SK-N-SH (cell line): ENCODE measurements around the gene UBXN6. TPM values are rescaled to one million over a fixed set of nuclear protein-coding genes. Genes with fewer than 3 reads are reported as not detected.

Source experiments
- CTCF ChIA-PET: fragments of 300-600, 350-600 bp; formaldehyde crosslinking; extraction: SDS; loops from one replicate; lab custom pipeline; 2021; lab: Yijun Ruan, JAX
- POLR2A ChIA-PET: fragments of 350-600 bp; sonication (Branson Sonifier 250); formaldehyde crosslinking; extraction: SDS; loops from one replicate; lab custom pipeline; 2020; ENCODE audit warnings: antibody characterized with exemption, inconsistent platforms; lab: Yijun Ruan, JAX
- DNase-seq: peaks from one replicate; pipeline ENCODE4 v3.0.0; 2012
- H2AFZ ChIP-seq: fragments of 200-600 bp; sonication (generic); 2 replicates; pipeline ENCODE4 v1.8.1; 2016; ENCODE audit warnings: antibody characterized with exemption, mild to moderate bottlenecking, low read depth
- H3F3A ChIP-seq: fragments of 200-600 bp; sonication (generic); replicated peaks from 2 replicates; pipeline ENCODE3; 2016; ENCODE audit warnings: antibody characterized with exemption, mild to moderate bottlenecking; ENCODE audit not compliant: insufficient read depth
- H3K27ac ChIP-seq, 2 experiments: fragments of 200-500 bp in 1 of 2; fragments of 200-600 bp in 1 of 2; sonication (Bioruptor generic) in 1 of 2; sonication (generic), shearing (Covaris generic) in 1 of 2; 2 replicates each; pipeline versions ENCODE4 v1.5.1 to v1.6.1; 2014 to 2016; ENCODE audit warnings: low read depth in 2 of 2, inconsistent platforms in 1 of 2, low read length in 1 of 2, mild to moderate bottlenecking in 1 of 2, mixed read lengths in 1 of 2
- H3K27me3 ChIP-seq: fragments of 200-600 bp; sonication (generic), shearing (Covaris generic); 2 replicates; pipeline ENCODE4 v1.6.1; 2016; ENCODE audit warnings: mixed run types; ENCODE audit not compliant: insufficient read depth
- H3K36me3 ChIP-seq, 2 experiments: fragments of 200-500 bp in 1 of 2; fragments of 200-600 bp in 1 of 2; sonication (Bioruptor generic) in 1 of 2; sonication (generic) in 1 of 2; replicated peaks in 1 of 2; 2 replicates each; pipeline versions ENCODE3 to v1.5.1; 2014 to 2016; ENCODE audit warnings: low read length in 1 of 2, mild to moderate bottlenecking in 1 of 2; ENCODE audit not compliant: insufficient read depth in 2 of 2, control insufficient read depth in 1 of 2
- H3K4me1 ChIP-seq, 2 experiments: fragments of 200-500 bp in 1 of 2; fragments of 200-600 bp in 1 of 2; sonication (Bioruptor generic) in 1 of 2; sonication (generic), shearing (Covaris generic) in 1 of 2; 2 replicates each; pipeline versions ENCODE4 v1.5.1 to v1.6.1; 2014 to 2016; ENCODE audit warnings: low read depth in 1 of 2, low read length in 1 of 2, mixed run types in 1 of 2; ENCODE audit not compliant: insufficient read depth in 2 of 2, control insufficient read depth in 1 of 2
- H3K4me2 ChIP-seq: fragments of 200-600 bp; sonication (generic), shearing (Covaris generic); 2 replicates; pipeline ENCODE4 v1.6.1; 2017; ENCODE audit warnings: mixed run types
- H3K4me3 ChIP-seq, 2 experiments: fragments of 200-500 bp in 1 of 2; fragments of 200-600 bp in 1 of 2; sonication (Bioruptor generic) in 1 of 2; sonication (generic), shearing (Covaris generic) in 1 of 2; 2 replicates each; pipeline versions ENCODE4 v1.5.1 to v1.8.1; 2014 to 2016; ENCODE audit warnings: low read depth in 2 of 2, inconsistent platforms in 1 of 2, low read length in 1 of 2, mild to moderate bottlenecking in 1 of 2, mixed read lengths in 1 of 2, moderate library complexity in 1 of 2
- H3K79me2 ChIP-seq: fragments of 200-600 bp; sonication (generic); 2 replicates; pipeline ENCODE4 v1.8.1; 2017; ENCODE audit warnings: mild to moderate bottlenecking; ENCODE audit not compliant: insufficient read depth
- H3K9ac ChIP-seq: fragments of 200-600 bp; sonication (generic); 2 replicates; pipeline ENCODE4 v1.6.1; 2017; ENCODE audit warnings: mixed run types
- H3K9me2 ChIP-seq: fragments of 200-600 bp; sonication (generic); 2 replicates; pipeline ENCODE4 v1.6.1; 2017; ENCODE audit warnings: mixed run types
- H3K9me3 ChIP-seq: fragments of 200-600 bp; sonication (generic); 2 replicates; pipeline ENCODE4 v1.6.1; 2017; ENCODE audit warnings: mixed run types, mild to moderate bottlenecking, moderate library complexity
- H4K20me1 ChIP-seq: fragments of 200-600 bp; sonication (generic); 2 replicates; pipeline ENCODE4 v1.6.1; 2017; ENCODE audit warnings: mild to moderate bottlenecking, mixed run types; ENCODE audit not compliant: insufficient read depth
- CHD2 ChIP-seq: fragments of 150-350 bp; IDR thresholded peaks from 2 replicates; pipeline ENCODE4 v1.6.1; 2018; ENCODE audit warnings: low read length; ENCODE audit not compliant: partially characterized antibody
- EP300 ChIP-seq, 2 experiments: IDR thresholded peaks; 2 replicates each; pipeline versions ENCODE4 v1.4.0 to v1.6.1; 2012; ENCODE audit warnings: borderline replicate concordance in 1 of 2, low read depth in 1 of 2, low read length in 1 of 2
- FOSL2 ChIP-seq: IDR thresholded peaks from 2 replicates; pipeline ENCODE4 v1.4.0; 2012; ENCODE audit warnings: low read depth, mild to moderate bottlenecking, moderate library complexity, borderline replicate concordance
- FOXM1 ChIP-seq: IDR thresholded peaks from 2 replicates; pipeline ENCODE4 v1.4.0; 2012; ENCODE audit warnings: low read depth, mild to moderate bottlenecking
- JUND ChIP-seq: IDR thresholded peaks from 2 replicates; pipeline ENCODE4 v1.4.0; 2012
- MXI1 ChIP-seq: IDR thresholded peaks from 2 replicates; pipeline ENCODE4 v1.6.1; 2012; ENCODE audit warnings: mild to moderate bottlenecking, low read depth, low read length, improper control_type of control experiment
- NFIC ChIP-seq: IDR thresholded peaks from 2 replicates; pipeline ENCODE4 v1.4.0; 2012; ENCODE audit warnings: borderline replicate concordance
- NRF1 ChIP-seq: IDR thresholded peaks from 2 replicates; pipeline ENCODE4 v1.6.1; 2012; ENCODE audit warnings: low read depth, mild to moderate bottlenecking, low read length
- RCOR1 ChIP-seq: fragments of 150-350 bp; IDR thresholded peaks from 2 replicates; pipeline ENCODE4 v1.6.1; 2017; ENCODE audit warnings: antibody characterized with exemption, low read length
- SIN3A ChIP-seq: IDR thresholded peaks from 2 replicates; pipeline ENCODE4 v1.6.1; 2012; ENCODE audit warnings: low read depth, mild to moderate bottlenecking, low read length, moderate library complexity, borderline replicate concordance
- SMC3 ChIP-seq: IDR thresholded peaks from 2 replicates; pipeline ENCODE4 v1.6.1; 2012; ENCODE audit warnings: low read depth, low read length, improper control_type of control experiment
- TAF1 ChIP-seq: IDR thresholded peaks from 2 replicates; pipeline ENCODE4 v1.6.1; 2012; ENCODE audit warnings: low read depth, mild to moderate bottlenecking, low read length, moderate library complexity, borderline replicate concordance
- TEAD4 ChIP-seq: IDR thresholded peaks from 2 replicates; pipeline ENCODE4 v1.4.0; 2012; ENCODE audit warnings: mild to moderate bottlenecking, borderline replicate concordance; ENCODE audit not compliant: insufficient read depth
- YY1 ChIP-seq: IDR thresholded peaks from 2 replicates; pipeline ENCODE4 v1.4.0; 2012; ENCODE audit warnings: low read depth, mild to moderate bottlenecking
- WGBS: methylation state at CpG from one replicate; pipeline ENCODE4 v1.1.6; 2017; ENCODE audit warnings: low lambda C conversion rate; 5-methylcytosine and 5-hydroxymethylcytosine counted together
- polyA plus RNA-seq, 3 experiments: library from polyadenylated mRNA; depleted of rRNA; stranded (reverse); fragments of >200 nt; gene quantifications; 2 replicates each; pipeline ENCODE4 v1.2.3, GENCODE V29; 2012
- TF ChIP-seq, protein P1 (sequence below): IDR thresholded peaks from 2 replicates; pipeline ENCODE4; 2012
- TF ChIP-seq, protein P2 (sequence below): fragments of 150-350 bp; IDR thresholded peaks from 2 replicates; pipeline ENCODE4 v1.6.1; 2016; ENCODE audit warnings: mild to moderate bottlenecking, low read depth, low read length
- TF ChIP-seq, protein P3 (sequence below): fragments of 150-350 bp; IDR thresholded peaks from 2 replicates; pipeline ENCODE4 v1.6.1; 2017; ENCODE audit warnings: antibody characterized with exemption, low read length, low read depth, borderline replicate concordance
- TF ChIP-seq, protein P4 (sequence below): IDR thresholded peaks from 2 replicates; pipeline ENCODE4 v1.4.0; 2012; ENCODE audit warnings: low read depth, borderline replicate concordance

The UBXN6 gene
- polyA plus RNA-seq, 1 of the 3 experiments (the other 2 are of a cell fraction), result 110 TPM

DNA sequence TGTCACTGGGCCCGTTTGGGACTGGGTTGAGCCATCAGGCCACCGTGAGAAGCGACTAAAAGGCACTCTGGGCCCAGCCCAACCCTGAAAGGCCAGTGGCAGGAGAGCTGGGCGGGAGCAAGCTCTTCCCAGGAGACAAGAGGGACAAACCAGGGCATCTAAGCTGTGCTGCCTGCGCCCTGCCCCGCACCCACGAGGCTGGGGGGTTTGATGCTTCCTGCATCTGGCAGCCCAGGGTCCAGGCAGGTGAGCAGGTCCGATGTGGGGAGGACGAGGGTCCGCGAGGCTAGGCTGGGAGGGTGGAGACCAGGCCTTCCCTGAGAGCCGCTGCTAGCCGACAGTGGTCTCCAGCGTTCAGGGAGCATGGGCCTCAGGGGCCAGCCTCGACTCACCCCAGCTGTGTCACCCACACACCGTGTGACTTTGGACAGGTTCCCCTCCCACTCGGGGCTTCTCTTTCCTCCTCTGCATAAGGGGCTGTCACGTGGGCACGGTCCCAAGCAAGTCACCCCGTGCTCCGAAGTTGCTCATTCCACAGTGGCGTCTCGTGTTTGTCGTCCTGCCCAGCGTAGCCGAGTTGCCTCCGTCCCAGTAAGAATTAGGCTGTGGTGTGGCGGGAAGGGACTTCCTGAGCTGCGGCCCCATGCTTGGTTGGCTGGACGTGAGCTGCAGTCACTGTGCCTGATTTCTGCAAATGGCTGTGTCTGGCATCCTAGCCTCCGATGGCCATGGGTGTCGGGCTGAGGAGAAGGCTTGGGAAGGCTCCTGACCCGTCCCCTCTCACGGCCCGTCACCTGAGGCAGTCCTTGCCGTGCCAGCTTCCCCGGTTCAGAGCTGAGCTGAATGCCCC is 44.9 kb upstream of the UBXN6 start:
- no peak overlapping the region for H3K4me2 ChIP-seq
- no peak overlapping the region for H3K27ac ChIP-seq
- H3K27me3 ChIP-seq, result no peaks in the 10 kb centered on the region
- POLR2A ChIA-PET, result interaction anchor here (1.2 kb wide), 1 partner anchor 28 kb away, joined by 4 read pairs; no protein-coding TSS in a partner anchor
- H3K36me3 ChIP-seq, result peaks cover 0 to 52% of the 10 kb centered on the region in 2 experiments
- no peak for TF ChIP-seq TAF1
- TF ChIP-seq, protein P1, sequence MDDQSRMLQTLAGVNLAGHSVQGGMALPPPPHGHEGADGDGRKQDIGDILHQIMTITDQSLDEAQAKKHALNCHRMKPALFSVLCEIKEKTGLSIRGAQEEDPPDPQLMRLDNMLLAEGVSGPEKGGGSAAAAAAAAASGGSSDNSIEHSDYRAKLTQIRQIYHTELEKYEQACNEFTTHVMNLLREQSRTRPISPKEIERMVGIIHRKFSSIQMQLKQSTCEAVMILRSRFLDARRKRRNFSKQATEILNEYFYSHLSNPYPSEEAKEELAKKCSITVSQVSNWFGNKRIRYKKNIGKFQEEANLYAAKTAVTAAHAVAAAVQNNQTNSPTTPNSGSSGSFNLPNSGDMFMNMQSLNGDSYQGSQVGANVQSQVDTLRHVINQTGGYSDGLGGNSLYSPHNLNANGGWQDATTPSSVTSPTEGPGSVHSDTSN, result no peak
- TF ChIP-seq RCOR1, result no peak
- no peak for TF ChIP-seq TEAD4
- TF ChIP-seq, protein P2, sequence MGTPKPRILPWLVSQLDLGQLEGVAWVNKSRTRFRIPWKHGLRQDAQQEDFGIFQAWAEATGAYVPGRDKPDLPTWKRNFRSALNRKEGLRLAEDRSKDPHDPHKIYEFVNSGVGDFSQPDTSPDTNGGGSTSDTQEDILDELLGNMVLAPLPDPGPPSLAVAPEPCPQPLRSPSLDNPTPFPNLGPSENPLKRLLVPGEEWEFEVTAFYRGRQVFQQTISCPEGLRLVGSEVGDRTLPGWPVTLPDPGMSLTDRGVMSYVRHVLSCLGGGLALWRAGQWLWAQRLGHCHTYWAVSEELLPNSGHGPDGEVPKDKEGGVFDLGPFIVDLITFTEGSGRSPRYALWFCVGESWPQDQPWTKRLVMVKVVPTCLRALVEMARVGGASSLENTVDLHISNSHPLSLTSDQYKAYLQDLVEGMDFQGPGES, result no peak
- no peak for TF ChIP-seq FOSL2
- TF ChIP-seq SIN3A, result no peak
- H3F3A ChIP-seq, result peaks cover 3% of the 10 kb centered on the region
- CTCF ChIA-PET, result interaction anchor here (0.6 to 4.1 kb wide), 2 partner anchors 19 to 22 kb away, joined by 3 to 24 read pairs; no protein-coding TSS in a partner anchor
- no peak for DNase-seq
- H3K9me3 ChIP-seq, result no peaks in the 10 kb centered on the region
- H3K4me3 ChIP-seq, result no peak overlapping the region
- H3K9me2 ChIP-seq, result no peaks in the 10 kb centered on the region
- WGBS, result 88% methylated on average over 8 of the region's 37 CpGs
- 0 out of 4 replicates have a peak, but pooled peaks cover 0 to 7% of the 10 kb centered on the region in 2 experiments for H3K4me1 ChIP-seq
- no peak overlapping the region for H2AFZ ChIP-seq
- H3K9ac ChIP-seq, result no peak overlapping the region
- H3K79me2 ChIP-seq, result no peaks in the 10 kb centered on the region
- no peaks in the 10 kb centered on the region for H4K20me1 ChIP-seq

DNA sequence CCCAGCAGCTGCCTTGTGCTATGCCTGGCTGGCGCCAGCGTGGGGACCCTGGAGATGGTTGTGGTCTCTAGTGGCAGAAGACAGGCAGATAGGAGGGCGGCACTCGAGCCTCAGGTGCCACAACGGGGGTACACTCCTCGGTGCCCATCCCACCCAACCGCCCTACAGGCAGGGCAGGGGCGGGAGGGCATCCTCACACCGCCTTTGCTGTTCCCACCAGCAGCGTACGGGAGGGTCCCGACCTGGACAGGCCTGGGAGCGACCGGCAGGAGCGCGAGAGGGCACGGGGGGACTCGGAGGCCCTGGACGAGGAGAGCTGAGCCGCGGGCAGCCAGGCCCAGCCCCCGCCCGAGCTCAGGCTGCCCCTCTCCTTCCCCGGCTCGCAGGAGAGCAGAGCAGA is 44.1 kb upstream of the UBXN6 start:
- H3K4me2 ChIP-seq, result no peak overlapping the region
- H2AFZ ChIP-seq, result no peak overlapping the region
- H4K20me1 ChIP-seq, result no peaks in the 10 kb centered on the region
- no peaks in the 10 kb centered on the region for H3K79me2 ChIP-seq
- no peaks in the 10 kb centered on the region for H3K9me2 ChIP-seq
- CTCF ChIA-PET, result interaction anchor here (4.1 kb wide), 1 partner anchor 22 kb away, joined by 24 read pairs; no protein-coding TSS in a partner anchor
- TF ChIP-seq EP300 (IDR thresholded peaks at IDR 0.05; ENCODE audit: borderline replicate concordance in 1 of 2, low read depth in 1 of 2, low read length in 1 of 2), result no peak
- TF ChIP-seq FOXM1, result no peak
- TF ChIP-seq SMC3, result no peak
- no peak for TF ChIP-seq NFIC
- TF ChIP-seq SIN3A, result no peak
- no peak for TF ChIP-seq YY1
- no peak for TF ChIP-seq JUND
- TF ChIP-seq MXI1, result no peak
- no peak for TF ChIP-seq TAF1
- TF ChIP-seq, protein P3, sequence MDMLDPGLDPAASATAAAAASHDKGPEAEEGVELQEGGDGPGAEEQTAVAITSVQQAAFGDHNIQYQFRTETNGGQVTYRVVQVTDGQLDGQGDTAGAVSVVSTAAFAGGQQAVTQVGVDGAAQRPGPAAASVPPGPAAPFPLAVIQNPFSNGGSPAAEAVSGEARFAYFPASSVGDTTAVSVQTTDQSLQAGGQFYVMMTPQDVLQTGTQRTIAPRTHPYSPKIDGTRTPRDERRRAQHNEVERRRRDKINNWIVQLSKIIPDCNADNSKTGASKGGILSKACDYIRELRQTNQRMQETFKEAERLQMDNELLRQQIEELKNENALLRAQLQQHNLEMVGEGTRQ, result no peak
- TF ChIP-seq, protein P2, result no peak
- TF ChIP-seq, protein P4, sequence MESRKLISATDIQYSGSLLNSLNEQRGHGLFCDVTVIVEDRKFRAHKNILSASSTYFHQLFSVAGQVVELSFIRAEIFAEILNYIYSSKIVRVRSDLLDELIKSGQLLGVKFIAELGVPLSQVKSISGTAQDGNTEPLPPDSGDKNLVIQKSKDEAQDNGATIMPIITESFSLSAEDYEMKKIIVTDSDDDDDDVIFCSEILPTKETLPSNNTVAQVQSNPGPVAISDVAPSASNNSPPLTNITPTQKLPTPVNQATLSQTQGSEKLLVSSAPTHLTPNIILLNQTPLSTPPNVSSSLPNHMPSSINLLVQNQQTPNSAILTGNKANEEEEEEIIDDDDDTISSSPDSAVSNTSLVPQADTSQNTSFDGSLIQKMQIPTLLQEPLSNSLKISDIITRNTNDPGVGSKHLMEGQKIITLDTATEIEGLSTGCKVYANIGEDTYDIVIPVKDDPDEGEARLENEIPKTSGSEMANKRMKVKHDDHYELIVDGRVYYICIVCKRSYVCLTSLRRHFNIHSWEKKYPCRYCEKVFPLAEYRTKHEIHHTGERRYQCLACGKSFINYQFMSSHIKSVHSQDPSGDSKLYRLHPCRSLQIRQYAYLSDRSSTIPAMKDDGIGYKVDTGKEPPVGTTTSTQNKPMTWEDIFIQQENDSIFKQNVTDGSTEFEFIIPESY, result no peak
- TF ChIP-seq NRF1, result no peak
- TF ChIP-seq FOSL2, result no peak
- TF ChIP-seq CHD2, result no peak
- H3K36me3 ChIP-seq, result peaks cover 4 to 54% of the 10 kb centered on the region in 2 experiments
- no peak overlapping the region for H3K4me3 ChIP-seq
- 92% methylated on average over 14 of the region's 25 CpGs for WGBS
- H3K27me3 ChIP-seq, result no peaks in the 10 kb centered on the region
- POLR2A ChIA-PET, result no interaction called here
- H3F3A ChIP-seq, result peaks cover 3% of the 10 kb centered on the region
- H3K4me1 ChIP-seq, result 0 out of 4 replicates have a peak, but pooled peaks cover 0 to 5% of the 10 kb centered on the region in 2 experiments
- no peak overlapping the region for H3K27ac ChIP-seq
- DNase-seq, result no peak
- H3K9ac ChIP-seq, result no peak overlapping the region
- H3K9me3 ChIP-seq, result no peaks in the 10 kb centered on the region
